GM21737 (cell line): Measurements from ENCODE around the gene ADGB.

Source experiments
- ATAC-seq: cut with Tn5 transposase; IDR thresholded peaks from one replicate; pipeline ENCODE4 v1.9.1; 2021; ENCODE audit warnings: mild to moderate bottlenecking, moderate library complexity; ENCODE audit not compliant: unreplicated experiment

The ADGB gene

GRCh38 chr6:146859795-146860495, 261.2 kb downstream of the ADGB start:
- no peak for ATAC-seq

GRCh38 chr6:146860583-146860982, 261.8 kb downstream of the ADGB start:
- no peak for ATAC-seq

- no peak for ATAC-seq
Observed at GRCh38 chr6:146861029-146861563, 262.3 kb downstream of the ADGB start.

GRCh38 chr6:146861716-146862115, 262.9 kb downstream of the ADGB start:
- no peak for ATAC-seq

- no peak for ATAC-seq
Observed at GRCh38 chr6:146862508-146862919, 263.7 kb downstream of the ADGB start.

GRCh38 chr6:146864300-146864699, 265.5 kb downstream of the ADGB start:
- no peak for ATAC-seq

- ATAC-seq = no peak
Observed at GRCh38 chr6:146864885-146865284, 266.1 kb downstream of the ADGB start.
